ENCODE data around the gene TXNDC16. TPM values are rescaled to one million over a fixed set of nuclear protein-coding genes. Genes with fewer than 3 reads are reported as not detected.

Gene TXNDC16
- total RNA-seq, 1 experiment from 2014 or later: 10.9 TPM

- H3K4me3 Mint-ChIP-seq: no peak overlapping the region
- H3K27ac Mint-ChIP-seq: no peak overlapping the region
- ChIA-PET CTCF (no interaction called here), POLR2A (no interaction called here)
- ATAC-seq (no peak), DNase-seq (ENCODE audit: low spot score) (no peak)
- H3K9me3 Mint-ChIP-seq: peaks cover 20% of the 10 kb centered on the region
- H3K36me3 Mint-ChIP-seq: peaks cover 11% of the 10 kb centered on the region; the same call in 1 of the 2 replicates
- no peak for TF ChIP-seq ZNF121 (CRISPR knock-in tag; IDR thresholded peaks at IDR 0.05)
- no peak for TF ChIP-seq NR2C2 (CRISPR knock-in tag; IDR thresholded peaks at IDR 0.05)
- no peak for TF ChIP-seq ZNF263 (CRISPR knock-in tag; IDR thresholded peaks at IDR 0.05; ENCODE audit: low read depth)
- TF ChIP-seq ARID4B (CRISPR knock-in tag; IDR thresholded peaks at IDR 0.05; ENCODE audit: borderline replicate concordance): no peak
- TF ChIP-seq KAT7 (CRISPR knock-in tag; IDR thresholded peaks at IDR 0.05; ENCODE audit: borderline replicate concordance): no peak
- TF ChIP-seq ZNF512 (CRISPR knock-in tag; IDR thresholded peaks at IDR 0.05; ENCODE audit: borderline replicate concordance): no peak
- TF ChIP-seq NR3C1 (CRISPR knock-in tag; conservative IDR thresholded peaks at IDR 0.05; ENCODE audit: low read depth): no peak
- TF ChIP-seq ZSCAN18 (CRISPR knock-in tag; IDR thresholded peaks at IDR 0.05): no peak
- TF ChIP-seq NR1H2 (CRISPR knock-in tag; IDR thresholded peaks at IDR 0.05): no peak
- no peak for TF ChIP-seq OVOL2 (CRISPR knock-in tag; IDR thresholded peaks at IDR 0.05; ENCODE audit: borderline replicate concordance)
- no peak for TF ChIP-seq ELF4 (CRISPR knock-in tag; IDR thresholded peaks at IDR 0.05; ENCODE audit: low read depth)
- no peak for TF ChIP-seq ZNF532 (CRISPR knock-in tag; IDR thresholded peaks at IDR 0.05; ENCODE audit: borderline replicate concordance)
- no peak for TF ChIP-seq ZNF423 (CRISPR knock-in tag; IDR thresholded peaks at IDR 0.05)
- no peak for TF ChIP-seq GTF2I (CRISPR knock-in tag; conservative IDR thresholded peaks at IDR 0.05)
- TF ChIP-seq ZNF138 (CRISPR knock-in tag; conservative IDR thresholded peaks at IDR 0.05): no peak
- TF ChIP-seq SOX15 (CRISPR knock-in tag; IDR thresholded peaks at IDR 0.05): no peak
- no peak for TF ChIP-seq MAX (CRISPR knock-in tag; IDR thresholded peaks at IDR 0.05)
- TF ChIP-seq FOXK1 (CRISPR knock-in tag; IDR thresholded peaks at IDR 0.05): no peak
- H3K4me1 Mint-ChIP-seq: peaks cover 3% of the 10 kb centered on the region; the same call in 1 of the 2 replicates
- H3K27me3 Mint-ChIP-seq (ENCODE audit: low read depth): no peaks in the 10 kb centered on the region; the same call in 1 of the 2 replicates
Measured at GRCh38 chr14:52589646-52590045, 37.3 kb upstream of the TXNDC16 start.
